MM.1S (cell line): ENCODE data around the gene MMADHC.

Experiments
- EZH2 ChIP-seq: fragments of 300-600 bp; sonication (generic); optimal IDR thresholded peaks from 2 replicates; pipeline ENCODE3; 2017; ENCODE audit warnings: low read depth, mild to moderate bottlenecking, antibody characterized with exemption, low read length, mixed read lengths
- TF ChIP-seq, protein P1 (sequence below): fragments of 300-600 bp; sonication (generic); IDR thresholded peaks from 2 replicates; pipeline ENCODE4 v1.5.1; 2016; ENCODE audit warnings: antibody characterized with exemption, low read length, mixed read lengths

- TF ChIP-seq, protein P1, sequence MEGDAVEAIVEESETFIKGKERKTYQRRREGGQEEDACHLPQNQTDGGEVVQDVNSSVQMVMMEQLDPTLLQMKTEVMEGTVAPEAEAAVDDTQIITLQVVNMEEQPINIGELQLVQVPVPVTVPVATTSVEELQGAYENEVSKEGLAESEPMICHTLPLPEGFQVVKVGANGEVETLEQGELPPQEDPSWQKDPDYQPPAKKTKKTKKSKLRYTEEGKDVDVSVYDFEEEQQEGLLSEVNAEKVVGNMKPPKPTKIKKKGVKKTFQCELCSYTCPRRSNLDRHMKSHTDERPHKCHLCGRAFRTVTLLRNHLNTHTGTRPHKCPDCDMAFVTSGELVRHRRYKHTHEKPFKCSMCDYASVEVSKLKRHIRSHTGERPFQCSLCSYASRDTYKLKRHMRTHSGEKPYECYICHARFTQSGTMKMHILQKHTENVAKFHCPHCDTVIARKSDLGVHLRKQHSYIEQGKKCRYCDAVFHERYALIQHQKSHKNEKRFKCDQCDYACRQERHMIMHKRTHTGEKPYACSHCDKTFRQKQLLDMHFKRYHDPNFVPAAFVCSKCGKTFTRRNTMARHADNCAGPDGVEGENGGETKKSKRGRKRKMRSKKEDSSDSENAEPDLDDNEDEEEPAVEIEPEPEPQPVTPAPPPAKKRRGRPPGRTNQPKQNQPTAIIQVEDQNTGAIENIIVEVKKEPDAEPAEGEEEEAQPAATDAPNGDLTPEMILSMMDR, result no peak
- TF ChIP-seq EZH2, result no peak
These were observed 34.8 kb upstream of the MMADHC start for GRCh38 chr2:149622343-149622742.
